Activated CD8-positive, alpha-beta memory T cell treated with anti-CD3 and anti-CD28 coated beads, Interleukin-2, amount 50 U/mL, for 24 hours (primary cell): ENCODE results near the gene NCKAP5.

Experiments used
- DNase-seq: peaks from one replicate; pipeline ENCODE4 v3.0.0-alpha.2; 2020; ENCODE audit errors: extremely low read depth

Gene NCKAP5

GRCh38 chr2:133334923-133335322, 233.3 kb downstream of the NCKAP5 start:
- DNase-seq, result no peak

GRCh38 chr2:133333181-133333580, 235.1 kb downstream of the NCKAP5 start:
- DNase-seq, result no peak

GRCh38 chr2:133331436-133331835, 236.8 kb downstream of the NCKAP5 start:
- DNase-seq, result no peak

GRCh38 chr2:133326652-133327397, 241.4 kb downstream of the NCKAP5 start:
- no peak for DNase-seq

- DNase-seq, result no peak
Observed at GRCh38 chr2:133324150-133324561, 244.1 kb downstream of the NCKAP5 start.

GRCh38 chr2:133322909-133323308, 245.4 kb downstream of the NCKAP5 start:
- DNase-seq, result no peak

- no peak for DNase-seq
Observed at GRCh38 chr2:133317178-133317577, 251.1 kb downstream of the NCKAP5 start.

GRCh38 chr2:133316557-133316956, 251.7 kb downstream of the NCKAP5 start:
- no peak for DNase-seq

- DNase-seq, result no peak
Observed at GRCh38 chr2:133315280-133315679, 253.0 kb downstream of the NCKAP5 start.

GRCh38 chr2:133314795-133315194, 253.5 kb downstream of the NCKAP5 start:
- no peak for DNase-seq

GRCh38 chr2:133312038-133312729, 256.1 kb downstream of the NCKAP5 start:
- no peak for DNase-seq

GRCh38 chr2:133306236-133306635, 262.0 kb downstream of the NCKAP5 start:
- DNase-seq, result no peak

- no peak for DNase-seq
Observed at GRCh38 chr2:133304344-133304743, 263.9 kb downstream of the NCKAP5 start.

- no peak for DNase-seq
Observed at GRCh38 chr2:133303150-133303549, 265.1 kb downstream of the NCKAP5 start.

GRCh38 chr2:133296401-133296800, 271.9 kb downstream of the NCKAP5 start:
- DNase-seq, result no peak

GRCh38 chr2:133293544-133294353, 274.5 kb downstream of the NCKAP5 start:
- no peak for DNase-seq

GRCh38 chr2:133292259-133292658, 276.0 kb downstream of the NCKAP5 start:
- no peak for DNase-seq

GRCh38 chr2:133287709-133288108, 280.6 kb downstream of the NCKAP5 start:
- DNase-seq, result no peak

GRCh38 chr2:133286326-133286922, 281.8 kb downstream of the NCKAP5 start:
- no peak for DNase-seq

GRCh38 chr2:133273031-133273430, 295.2 kb downstream of the NCKAP5 start:
- no peak for DNase-seq

GRCh38 chr2:133271105-133271504, 297.2 kb downstream of the NCKAP5 start:
- no peak for DNase-seq

- DNase-seq, result no peak
Observed at GRCh38 chr2:133270550-133270949, 297.7 kb downstream of the NCKAP5 start.
